ENCODE data around the gene ISX.

GRCh38 chr22:35032571-35032970, 33.4 kb upstream of the ISX start:
- TF ChIP-seq CTCF (IDR thresholded peaks at IDR 0.05; ENCODE audit: insufficient read depth, low read length) (no peak), POLR2AphosphoS5 (IDR thresholded peaks at IDR 0.05; ENCODE audit: low read depth) (no peak)

Measured in HL-60 (cell line).